ENCODE measurements around the gene PGM1. TPM values are rescaled to one million over a fixed set of nuclear protein-coding genes. Genes with fewer than 3 reads are reported as not detected.

Gene PGM1
- total and polyA plus RNA-seq, 2 of the 4 experiments (the other 2 are of a cell fraction): 42.6 to 94.5 TPM

GRCh38 chr1:63663301-63663700 lies 70.1 kb downstream of the PGM1 start:
- in situ Hi-C loops (cut with MboI; ENCODE audit: low sequenced_read_pairs) (no loop called here), intact Hi-C loops (cut with micrococcal nuclease) (no loop called here), dilution Hi-C loops (cut with HindIII; ENCODE audit: low sequenced_read_pairs, unreplicated experiment) (no loop called here)
- peak overlapping the region; percentile 67 for H4K91ac ChIP-seq (ENCODE audit: insufficient read depth, low read depth, low read length)
- no peaks in the 10 kb centered on the region for H3K27me3 ChIP-seq (ENCODE audit: control insufficient read depth, insufficient read depth, low read length)
- peak overlapping the region; percentile 52; the same call in 1 of the 2 replicates for H3K18ac ChIP-seq (ENCODE audit: low read depth, low read length)
- peak overlapping the region; percentile 33 for H2AFZ ChIP-seq (replicated peaks; ENCODE audit: low read length, poor library complexity)
- H3K4me3 ChIP-seq (ENCODE audit: insufficient read depth, low read depth, low read length): no peak overlapping the region
- TF ChIP-seq BHLHE40 (IDR thresholded peaks at IDR 0.05; ENCODE audit: low read depth, low read length) (no peak), CEBPB (IDR thresholded peaks at IDR 0.05; ENCODE audit: low read depth, low read length) (peak; percentile 51; the same call in 1 of the 2 replicates), MAZ (IDR thresholded peaks at IDR 0.05; ENCODE audit: borderline replicate concordance, low read depth, low read length) (no peak), USF2 (IDR thresholded peaks at IDR 0.05; ENCODE audit: low read depth, low read length) (no peak), NFE2L2 (IDR thresholded peaks at IDR 0.05; ENCODE audit: low read depth, low read length) (no peak), RFX5 (IDR thresholded peaks at IDR 0.05; ENCODE audit: low read depth, low read length) (no peak), ELK1 (IDR thresholded peaks at IDR 0.05; ENCODE audit: borderline replicate concordance, low read depth, low read length) (no peak)
- peak overlapping the region; percentile 87; the same call in 1 of the 2 replicates for H2AK5ac ChIP-seq (ENCODE audit: low read depth, low read length)
- ChIA-PET CTCF (interaction anchor here (0.9 to 2.0 kb wide), 3 partner anchors 11 to 531 kb away, joined by 3 to 7 read pairs (median 3); no protein-coding TSS in a partner anchor), POLR2A (ENCODE audit: unreplicated experiment) (no interaction called here)
- ATAC-seq (ENCODE audit: low read depth) (peak; percentile 47), DNase-seq (peak; percentile 77)
- peak overlapping the region; percentile 43; the same call in 1 of the 2 replicates for H2BK20ac ChIP-seq (ENCODE audit: low read depth, low read length)
- H2BK5ac ChIP-seq (ENCODE audit: low read depth, low read length, poor library complexity, severe bottlenecking): peak overlapping the region; percentile 92
- H3K23ac ChIP-seq (ENCODE audit: low read depth, low read length): 0 out of 2 replicates have a peak overlapping the region, but pooled peaks have one; percentile 14
- H3K56ac ChIP-seq (ENCODE audit: extremely low read depth, insufficient read depth, low read length): no peak overlapping the region
- H3K4me2 ChIP-seq (ENCODE audit: low read depth, low read length): peak overlapping the region; percentile 3; the same call in 1 of the 2 replicates
- H3K27ac ChIP-seq (ENCODE audit: insufficient read depth, low read length): no peak overlapping the region
- H4K20me1 ChIP-seq (ENCODE audit: insufficient read depth, low read length): no peaks in the 10 kb centered on the region
- H4K8ac ChIP-seq (ENCODE audit: low read depth in 2 of 2, low read length in 2 of 2): peak overlapping the region in 1 of 2 experiments; percentile 73; a peak in 2 of 4 replicates
- H3K79me1 ChIP-seq (ENCODE audit: low read depth in 1 of 2, low read length in 2 of 2): no peaks in the 10 kb centered on the region
- no CpG with 5 or more reads among the region's 3 CpGs for WGBS, 2 experiments (ENCODE audit: extremely low coverage in 2 of 2, insufficient read length in 1 of 2)
- BruUV-seq (replicated peaks): no TSS peak
- H2BK120ac ChIP-seq (ENCODE audit: low read depth, low read length): peak overlapping the region; percentile 79; the same call in 1 of the 2 replicates
- H3K4ac ChIP-seq (ENCODE audit: low read depth, low read length): peak overlapping the region; percentile 49
- peak overlapping the region; percentile 49 for H2AK9ac ChIP-seq (replicated peaks; ENCODE audit: low read depth, low read length, poor library complexity)
- H3K4me1 ChIP-seq (ENCODE audit: control insufficient read depth, insufficient read depth, low read length): peaks cover 16% of the 10 kb centered on the region
- H3K14ac ChIP-seq (replicated peaks; ENCODE audit: low read depth, low read length): peak overlapping the region; percentile 29; the same call in 1 of the 2 replicates
- H2BK15ac ChIP-seq (ENCODE audit: low read depth, low read length): peak overlapping the region; percentile 25; the same call in 2 of the 3 replicates
- peaks cover 2% of the 10 kb centered on the region; the same call in 1 of the 2 replicates for H3K9me3 ChIP-seq (ENCODE audit: control insufficient read depth, insufficient read depth, low read length)
- H3K9ac ChIP-seq (ENCODE audit: low read depth, low read length): no peak overlapping the region
- peaks cover 13% of the 10 kb centered on the region for H3K9me1 ChIP-seq (ENCODE audit: insufficient read depth, low read length)
- peaks cover 4% of the 10 kb centered on the region for H3K36me3 ChIP-seq (ENCODE audit: control insufficient read depth, insufficient read depth, low read length)
- H4K5ac ChIP-seq (ENCODE audit: low read depth, low read length): no peak overlapping the region

All from IMR-90 (cell line).